H9 (cell line): ENCODE results near the gene OR52W1. TPM values are rescaled to one million over a fixed set of nuclear protein-coding genes. Genes with fewer than 3 reads are reported as not detected.

ENCODE experiments used
- DNase-seq: peaks from one replicate; pipeline ENCODE4 v3.0.0-alpha.2; 2017
- H2AFZ ChIP-seq: one replicate; pipeline ENCODE4 v1.6.1; 2013; ENCODE audit warnings: mild to moderate bottlenecking, low read length, control low read depth, moderate library complexity
- H2AK5ac ChIP-seq: 2 replicates; pipeline ENCODE4 v1.6.1; 2013; ENCODE audit warnings: low read length, control low read depth, mixed read lengths; ENCODE audit not compliant: insufficient read length
- H2BK120ac ChIP-seq: one replicate; pipeline ENCODE4 v1.6.1; 2013; ENCODE audit warnings: low read depth, mild to moderate bottlenecking, low read length, control low read depth, inconsistent platforms; ENCODE audit not compliant: poor library complexity, severe bottlenecking
- H2BK12ac ChIP-seq: 2 replicates; pipeline ENCODE4 v1.6.1; 2013; ENCODE audit warnings: low read length, control low read depth, mixed read lengths, low read depth; ENCODE audit not compliant: insufficient read length
- H2BK15ac ChIP-seq: 2 replicates; pipeline ENCODE4 v1.6.1; 2013; ENCODE audit warnings: low read depth, low read length, control low read depth
- H2BK20ac ChIP-seq: one replicate; pipeline ENCODE4 v1.6.1; 2013; ENCODE audit warnings: low read depth, mild to moderate bottlenecking, low read length, control low read depth, inconsistent platforms; ENCODE audit not compliant: poor library complexity, severe bottlenecking
- H2BK5ac ChIP-seq: 2 replicates; pipeline ENCODE4 v1.6.1; 2013; ENCODE audit warnings: low read length, control low read depth, mixed read lengths; ENCODE audit not compliant: insufficient read length
- H3K14ac ChIP-seq: 2 replicates; pipeline ENCODE4 v1.6.1; 2013; ENCODE audit warnings: low read length, control low read depth; ENCODE audit not compliant: insufficient read depth
- H3K18ac ChIP-seq: 2 replicates; pipeline ENCODE4 v1.6.1; 2013; ENCODE audit warnings: low read depth, mild to moderate bottlenecking, mixed read lengths, low read length, control low read depth; ENCODE audit not compliant: insufficient read length
- H3K23ac ChIP-seq: 2 replicates; pipeline ENCODE4 v1.6.1; 2013; ENCODE audit warnings: low read length, control low read depth, mixed read lengths, low read depth; ENCODE audit not compliant: insufficient read length
- H3K23me2 ChIP-seq: 2 replicates; pipeline ENCODE4 v1.6.1; 2013; ENCODE audit warnings: low read depth, mild to moderate bottlenecking, mixed read lengths, low read length, control low read depth; ENCODE audit not compliant: insufficient read length, poor library complexity, severe bottlenecking
- H3K27ac ChIP-seq: 2 replicates; pipeline ENCODE4 v1.5.1; 2013; ENCODE audit warnings: low read length, control low read depth, mixed read lengths, low read depth; ENCODE audit not compliant: insufficient read length
- H3K27me3 ChIP-seq: 2 replicates; pipeline ENCODE4 v1.6.1; 2013; ENCODE audit warnings: low read length, control low read depth, inconsistent platforms; ENCODE audit not compliant: insufficient read depth
- H3K4ac ChIP-seq: 2 replicates; pipeline ENCODE4 v1.6.1; 2013; ENCODE audit warnings: low read depth, mild to moderate bottlenecking, control low read depth, inconsistent platforms, low read length, moderate library complexity
- H3K4me1 ChIP-seq: 2 replicates; pipeline ENCODE4 v1.6.1; 2013; ENCODE audit warnings: low read length, control low read depth, inconsistent platforms; ENCODE audit not compliant: insufficient read depth
- H3K4me2 ChIP-seq: 2 replicates; pipeline ENCODE4 v1.6.1; 2013; ENCODE audit warnings: low read length, control low read depth, mixed read lengths; ENCODE audit not compliant: insufficient read length, insufficient read depth
- H3K56ac ChIP-seq: 2 replicates; pipeline ENCODE4 v1.6.1; 2013; ENCODE audit warnings: low read depth, mild to moderate bottlenecking, mixed read lengths, low read length, control low read depth; ENCODE audit not compliant: insufficient read length
- H3K79me1 ChIP-seq: 2 replicates; pipeline ENCODE4 v1.6.1; 2013; ENCODE audit warnings: low read depth, mild to moderate bottlenecking, moderate library complexity, low read length, control low read depth, inconsistent platforms; ENCODE audit not compliant: insufficient read depth, poor library complexity, severe bottlenecking
- H3K79me2 ChIP-seq: 2 replicates; pipeline ENCODE4 v1.6.1; 2013; ENCODE audit warnings: low read length, control low read depth, inconsistent platforms; ENCODE audit not compliant: insufficient read depth
- H3K9ac ChIP-seq: 2 replicates; pipeline ENCODE4 v1.6.1; 2013; ENCODE audit warnings: low read length, control low read depth, mixed read lengths; ENCODE audit not compliant: insufficient read length; ENCODE audit errors: extremely low read depth
- H3K9me3 ChIP-seq: one replicate; pipeline ENCODE4 v1.6.1; 2013; ENCODE audit warnings: low read depth, low read length, inconsistent platforms; ENCODE audit not compliant: control insufficient read depth
- H3T11ph ChIP-seq: one replicate; pipeline ENCODE4 v1.6.1; 2013; ENCODE audit warnings: mild to moderate bottlenecking, low read length, control low read depth, inconsistent platforms
- H4K20me1 ChIP-seq: one replicate; pipeline ENCODE4 v1.6.1; 2013; ENCODE audit not compliant: control insufficient read depth, insufficient read length, insufficient read depth
- H4K5ac ChIP-seq: 2 replicates; pipeline ENCODE4 v1.6.1; 2013; ENCODE audit warnings: low read depth, mild to moderate bottlenecking, mixed read lengths, low read length, control low read depth; ENCODE audit not compliant: insufficient read length
- H4K8ac ChIP-seq: replicated peaks from 2 replicates; pipeline ENCODE4 v1.6.1; 2013; ENCODE audit warnings: low read length, control low read depth, mixed read lengths, low read depth; ENCODE audit not compliant: insufficient read length
- H4K91ac ChIP-seq: 2 replicates; pipeline ENCODE4 v1.6.1; 2013; ENCODE audit warnings: low read depth, mild to moderate bottlenecking, moderate library complexity, mixed read lengths, low read length, control low read depth; ENCODE audit not compliant: insufficient read length
- H3K27ac Mint-ChIP-seq, 3 experiments: 2 replicates in 2 of 3; 3 replicates in 1 of 3; pipeline ENCODE4 v1.8.0; 2020 to 2021; ENCODE audit warnings: mixed read lengths in 3 of 3, mild to moderate bottlenecking in 1 of 3, moderate library complexity in 1 of 3
- H3K27me3 Mint-ChIP-seq: 2 replicates; pipeline ENCODE4 v1.8.0; 2021; ENCODE audit warnings: low read depth, mild to moderate bottlenecking, moderate library complexity, mixed read lengths
- H3K36me3 Mint-ChIP-seq, 3 experiments: 2 replicates in 2 of 3; 3 replicates in 1 of 3; pipeline ENCODE4 v1.8.0; 2020 to 2021; ENCODE audit warnings: low read depth in 3 of 3, mixed read lengths in 3 of 3; ENCODE audit not compliant: insufficient read depth in 1 of 3
- H3K4me1 Mint-ChIP-seq, 2 experiments: 2 replicates each; pipeline ENCODE4 v1.8.0; 2020; ENCODE audit warnings: mixed read lengths in 2 of 2
- H3K4me3 Mint-ChIP-seq, 2 experiments: 2 replicates in 1 of 2; 3 replicates in 1 of 2; pipeline ENCODE4 v1.8.0; 2020 to 2021; ENCODE audit warnings: mild to moderate bottlenecking in 2 of 2, mixed read lengths in 2 of 2, moderate library complexity in 1 of 2
- H3K9me3 Mint-ChIP-seq, 2 experiments: 2 replicates in 1 of 2; 3 replicates in 1 of 2; pipeline ENCODE4 v1.8.0; 2020; ENCODE audit warnings: mild to moderate bottlenecking in 2 of 2, mixed read lengths in 2 of 2, moderate library complexity in 1 of 2
- WGBS: extraction: QIAGEN DNeasy Blood & Tissue Kit; methylation state at CpG from one replicate; pipeline ENCODE4 v1.1.7; 2013; ENCODE audit warnings: missing lambda C conversion rate, low lambda C conversion rate, mixed read lengths; ENCODE audit not compliant: insufficient read length; ENCODE audit errors: extremely low coverage; 5-methylcytosine and 5-hydroxymethylcytosine counted together
- total RNA-seq: library from RNA; stranded (reverse); gene quantifications from 2 replicates; pipeline ENCODE4 v1.2.1, GENCODE V29; 2021
- TF ChIP-seq, protein P1 (sequence below): fragments of 200-600 bp; sonication (generic); conservative IDR thresholded peaks from 3 replicates; pipeline ENCODE4 v1.8.0; 2021; ENCODE audit warnings: antibody characterized with exemption, mild to moderate bottlenecking

The OR52W1 gene
- total RNA-seq, 1 experiment from 2014 or later = not detected

DNA sequence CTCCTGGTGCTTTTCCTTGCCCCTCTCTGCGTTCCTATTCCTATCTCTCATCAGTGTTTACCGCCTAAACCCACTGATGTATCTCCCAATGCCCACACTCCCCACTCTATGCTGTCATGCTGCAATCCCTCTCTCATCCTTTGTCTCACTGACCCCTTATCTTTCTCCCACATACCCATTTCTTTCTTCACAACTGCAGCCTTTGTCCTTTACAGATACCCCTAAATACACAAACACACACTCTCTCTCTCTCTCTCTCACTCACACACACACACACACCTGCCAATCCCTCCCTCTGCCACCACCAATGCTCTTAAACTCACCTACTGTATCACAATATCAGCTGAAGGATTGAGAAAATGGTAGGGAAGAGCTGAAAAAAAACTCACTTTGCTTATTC is 23.6 kb upstream of the OR52W1 start:
- Histone ChIP-seq H3K23ac (no peak overlapping the region), H2BK120ac (no peak overlapping the region), H3K4me1 (no peaks in the 10 kb centered on the region), H4K20me1 (no peaks in the 10 kb centered on the region), H3K27me3 (no peaks in the 10 kb centered on the region), H3K4ac (no peak overlapping the region), H3K4me2 (no peak overlapping the region), H3K9me3 (no peaks in the 10 kb centered on the region), H3K79me1 (no peaks in the 10 kb centered on the region), H3K79me2 (no peaks in the 10 kb centered on the region), H2BK5ac (no peak overlapping the region), H3K27ac (no peak overlapping the region), H4K91ac (no peak overlapping the region), H4K5ac (no peak overlapping the region), H2AK5ac (no peak overlapping the region), H2BK15ac (no peak overlapping the region), H3T11ph (no peak overlapping the region), H4K8ac (no peak overlapping the region), H3K23me2 (no peaks in the 10 kb centered on the region), H2BK12ac (no peak overlapping the region), H3K56ac (no peak overlapping the region), H3K18ac (no peak overlapping the region), H2BK20ac (no peak overlapping the region), H3K14ac (no peak overlapping the region), H2AFZ (no peak overlapping the region), H3K9ac (no peak overlapping the region)
- peaks cover 5 to 10% (median 8%) of the 10 kb centered on the region in 3 experiments for H3K36me3 Mint-ChIP-seq
- no peak overlapping the region for H3K27ac Mint-ChIP-seq
- TF ChIP-seq, protein P1, sequence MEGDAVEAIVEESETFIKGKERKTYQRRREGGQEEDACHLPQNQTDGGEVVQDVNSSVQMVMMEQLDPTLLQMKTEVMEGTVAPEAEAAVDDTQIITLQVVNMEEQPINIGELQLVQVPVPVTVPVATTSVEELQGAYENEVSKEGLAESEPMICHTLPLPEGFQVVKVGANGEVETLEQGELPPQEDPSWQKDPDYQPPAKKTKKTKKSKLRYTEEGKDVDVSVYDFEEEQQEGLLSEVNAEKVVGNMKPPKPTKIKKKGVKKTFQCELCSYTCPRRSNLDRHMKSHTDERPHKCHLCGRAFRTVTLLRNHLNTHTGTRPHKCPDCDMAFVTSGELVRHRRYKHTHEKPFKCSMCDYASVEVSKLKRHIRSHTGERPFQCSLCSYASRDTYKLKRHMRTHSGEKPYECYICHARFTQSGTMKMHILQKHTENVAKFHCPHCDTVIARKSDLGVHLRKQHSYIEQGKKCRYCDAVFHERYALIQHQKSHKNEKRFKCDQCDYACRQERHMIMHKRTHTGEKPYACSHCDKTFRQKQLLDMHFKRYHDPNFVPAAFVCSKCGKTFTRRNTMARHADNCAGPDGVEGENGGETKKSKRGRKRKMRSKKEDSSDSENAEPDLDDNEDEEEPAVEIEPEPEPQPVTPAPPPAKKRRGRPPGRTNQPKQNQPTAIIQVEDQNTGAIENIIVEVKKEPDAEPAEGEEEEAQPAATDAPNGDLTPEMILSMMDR = no peak
- no peak overlapping the region for H3K4me3 Mint-ChIP-seq
- H3K4me1 Mint-ChIP-seq = peaks cover 11% of the 10 kb centered on the region in 2 experiments
- H3K27me3 Mint-ChIP-seq = peaks cover 3% of the 10 kb centered on the region
- H3K9me3 Mint-ChIP-seq = peaks cover 10 to 17% of the 10 kb centered on the region in 2 experiments
- DNase-seq = no peak
- no CpG with 5 or more reads among the region's 2 CpGs for WGBS
